A549 (cell line): ENCODE data around the gene ARHGAP42.

Experiments
- TF ChIP-seq, protein P1 (sequence below): IDR thresholded peaks from 2 replicates; pipeline ENCODE4 v1.6.1; 2012
- TF ChIP-seq, protein P2 (sequence below): fragments of >200 bp; sonication (Bioruptor Twin); formaldehyde crosslinking; IDR thresholded peaks from 3 replicates; pipeline ENCODE4 v1.5.1; 2016
- TF ChIP-seq, protein P3 (sequence below): IDR thresholded peaks from 2 replicates; pipeline ENCODE4 v1.6.1; 2012

DNA sequence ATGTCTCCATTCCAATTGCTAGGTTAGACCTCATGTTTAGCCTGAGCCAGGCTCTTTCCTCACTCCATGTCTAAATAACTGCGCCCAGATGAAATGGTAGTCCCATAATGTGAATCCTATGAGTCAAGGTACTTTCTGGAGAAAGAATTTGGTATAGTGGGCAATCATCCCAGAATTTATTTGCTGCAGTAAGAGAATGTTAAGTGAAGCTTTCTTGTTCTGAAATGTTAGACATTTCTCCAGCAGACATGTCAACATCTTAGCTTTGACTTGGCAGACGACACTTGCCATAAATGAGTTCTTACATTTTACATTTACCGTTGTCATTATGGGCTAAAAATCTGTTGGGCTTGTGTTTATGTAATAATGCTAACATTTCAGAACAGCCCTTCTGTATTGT, 277.3 kb downstream of the ARHGAP42 start:
- TF ChIP-seq, protein P1, sequence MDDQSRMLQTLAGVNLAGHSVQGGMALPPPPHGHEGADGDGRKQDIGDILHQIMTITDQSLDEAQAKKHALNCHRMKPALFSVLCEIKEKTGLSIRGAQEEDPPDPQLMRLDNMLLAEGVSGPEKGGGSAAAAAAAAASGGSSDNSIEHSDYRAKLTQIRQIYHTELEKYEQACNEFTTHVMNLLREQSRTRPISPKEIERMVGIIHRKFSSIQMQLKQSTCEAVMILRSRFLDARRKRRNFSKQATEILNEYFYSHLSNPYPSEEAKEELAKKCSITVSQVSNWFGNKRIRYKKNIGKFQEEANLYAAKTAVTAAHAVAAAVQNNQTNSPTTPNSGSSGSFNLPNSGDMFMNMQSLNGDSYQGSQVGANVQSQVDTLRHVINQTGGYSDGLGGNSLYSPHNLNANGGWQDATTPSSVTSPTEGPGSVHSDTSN = no peak
- TF ChIP-seq, protein P2, sequence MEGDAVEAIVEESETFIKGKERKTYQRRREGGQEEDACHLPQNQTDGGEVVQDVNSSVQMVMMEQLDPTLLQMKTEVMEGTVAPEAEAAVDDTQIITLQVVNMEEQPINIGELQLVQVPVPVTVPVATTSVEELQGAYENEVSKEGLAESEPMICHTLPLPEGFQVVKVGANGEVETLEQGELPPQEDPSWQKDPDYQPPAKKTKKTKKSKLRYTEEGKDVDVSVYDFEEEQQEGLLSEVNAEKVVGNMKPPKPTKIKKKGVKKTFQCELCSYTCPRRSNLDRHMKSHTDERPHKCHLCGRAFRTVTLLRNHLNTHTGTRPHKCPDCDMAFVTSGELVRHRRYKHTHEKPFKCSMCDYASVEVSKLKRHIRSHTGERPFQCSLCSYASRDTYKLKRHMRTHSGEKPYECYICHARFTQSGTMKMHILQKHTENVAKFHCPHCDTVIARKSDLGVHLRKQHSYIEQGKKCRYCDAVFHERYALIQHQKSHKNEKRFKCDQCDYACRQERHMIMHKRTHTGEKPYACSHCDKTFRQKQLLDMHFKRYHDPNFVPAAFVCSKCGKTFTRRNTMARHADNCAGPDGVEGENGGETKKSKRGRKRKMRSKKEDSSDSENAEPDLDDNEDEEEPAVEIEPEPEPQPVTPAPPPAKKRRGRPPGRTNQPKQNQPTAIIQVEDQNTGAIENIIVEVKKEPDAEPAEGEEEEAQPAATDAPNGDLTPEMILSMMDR = no peak
- TF ChIP-seq, protein P3, sequence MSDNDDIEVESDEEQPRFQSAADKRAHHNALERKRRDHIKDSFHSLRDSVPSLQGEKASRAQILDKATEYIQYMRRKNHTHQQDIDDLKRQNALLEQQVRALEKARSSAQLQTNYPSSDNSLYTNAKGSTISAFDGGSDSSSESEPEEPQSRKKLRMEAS = no peak
